ENCODE measurements around the gene CAMK1D.

The CAMK1D gene

DNA sequence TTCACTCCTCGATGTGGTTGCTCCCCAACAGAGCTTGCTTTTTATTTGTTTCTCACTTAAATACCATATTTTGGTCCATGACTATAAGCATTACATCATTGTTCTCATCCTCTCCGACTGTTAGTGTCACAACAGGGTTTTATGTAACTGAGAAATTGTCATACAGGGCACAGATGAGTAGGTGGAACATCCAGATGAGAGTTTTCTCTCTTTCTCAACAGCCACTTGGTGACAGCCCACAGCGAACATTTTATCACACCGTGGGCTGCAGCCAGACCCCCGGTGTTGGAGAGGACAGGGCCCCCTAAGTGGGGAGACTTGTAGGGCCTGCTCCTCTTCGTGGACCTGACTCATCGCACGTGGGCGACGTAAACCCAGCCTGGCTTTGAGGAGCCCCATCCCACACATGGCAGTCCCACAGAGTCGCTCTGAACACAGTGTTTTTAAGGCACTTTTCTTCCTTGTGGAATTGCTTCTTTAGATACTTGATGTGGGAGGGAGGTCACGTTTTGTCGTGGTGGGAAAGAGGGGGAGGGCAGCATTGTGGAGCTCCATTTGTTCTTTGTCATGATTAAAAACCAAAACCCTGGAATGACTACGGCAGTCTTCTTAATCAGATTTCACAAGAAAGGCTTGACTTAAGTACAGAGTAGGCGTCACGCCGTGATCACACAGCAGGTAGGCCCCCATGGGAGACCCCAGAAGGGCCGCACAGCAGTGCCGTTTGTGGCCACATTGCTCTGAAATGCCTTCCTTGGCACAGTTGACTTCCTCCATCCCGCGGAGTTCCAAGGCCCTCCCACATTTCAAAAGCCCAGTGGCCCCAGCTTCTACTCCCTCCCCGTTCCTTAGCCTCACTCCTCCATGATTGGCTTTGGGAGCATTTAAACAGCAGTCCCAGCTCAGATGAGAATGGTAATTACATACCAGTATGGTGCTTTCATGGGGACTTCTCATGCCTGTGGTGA is 431.6 kb downstream of the CAMK1D start:
- peak; percentile 28 to 65 for DNase-seq (ENCODE audit: extremely low read depth in 1 of 2, low read depth in 1 of 2)

DNA sequence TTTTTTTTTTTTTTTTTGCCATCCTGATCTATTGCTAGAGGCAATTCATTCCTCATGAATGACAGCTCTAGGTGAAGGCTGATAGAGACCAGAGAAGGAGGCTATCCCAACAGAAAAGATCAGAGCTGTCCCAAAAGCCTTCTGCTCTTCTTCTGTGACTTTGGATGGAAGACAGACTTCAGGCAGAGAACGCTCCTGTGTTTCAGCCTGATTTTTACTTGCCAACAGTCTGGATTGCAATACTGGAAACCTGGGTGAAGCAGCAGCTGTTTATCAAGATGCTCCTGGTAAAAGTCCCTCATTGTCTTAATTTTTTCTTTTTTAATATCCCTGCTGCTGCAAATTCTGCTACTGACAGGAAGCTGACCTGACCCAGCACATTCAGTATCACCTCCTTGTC is 432.6 kb downstream of the CAMK1D start:
- no peak for DNase-seq (ENCODE audit: extremely low read depth in 1 of 2, low read depth in 1 of 2)

DNA sequence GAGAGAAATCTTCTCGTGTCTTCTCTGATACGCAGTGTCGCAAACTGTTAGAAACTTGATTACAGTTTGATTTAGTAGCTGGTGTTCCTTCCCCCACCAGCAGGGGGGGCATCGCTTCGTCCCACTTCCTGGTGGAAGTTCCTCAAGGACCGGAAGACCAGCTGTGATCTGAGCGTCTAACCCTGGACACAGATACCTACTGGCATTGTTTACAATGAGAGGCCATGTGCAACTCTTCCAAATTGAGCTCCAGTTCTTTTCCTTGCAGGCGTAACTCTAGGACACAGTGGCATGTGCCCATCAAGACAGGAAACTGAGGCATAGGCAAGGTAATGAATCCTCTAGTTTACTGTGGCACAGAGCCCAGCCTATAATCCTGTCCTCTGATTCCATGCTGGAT is 433.2 kb downstream of the CAMK1D start:
- DNase-seq (ENCODE audit: extremely low read depth in 1 of 2, low read depth in 1 of 2) = no peak

DNA sequence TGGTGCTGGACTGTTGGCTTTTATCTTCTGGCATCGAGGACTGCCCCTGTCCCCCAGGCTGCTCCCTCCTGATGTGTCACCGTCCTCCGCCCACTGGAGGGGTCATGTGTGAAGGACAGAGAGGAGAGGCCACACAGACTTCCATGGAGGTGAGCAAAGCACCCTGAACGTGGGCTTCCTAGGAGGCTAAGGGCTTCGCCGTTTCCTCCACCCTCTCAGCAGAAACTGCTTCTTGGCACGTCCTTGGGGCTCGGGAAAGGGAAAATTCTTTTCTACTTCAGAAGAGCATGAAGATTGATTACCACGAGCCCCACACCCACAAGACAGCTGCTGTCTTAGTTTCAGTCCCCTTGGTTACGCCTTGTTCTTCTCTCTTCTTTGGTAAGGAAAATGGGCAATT is 433.9 kb downstream of the CAMK1D start:
- no peak for DNase-seq (ENCODE audit: extremely low read depth in 1 of 2, low read depth in 1 of 2)

DNA sequence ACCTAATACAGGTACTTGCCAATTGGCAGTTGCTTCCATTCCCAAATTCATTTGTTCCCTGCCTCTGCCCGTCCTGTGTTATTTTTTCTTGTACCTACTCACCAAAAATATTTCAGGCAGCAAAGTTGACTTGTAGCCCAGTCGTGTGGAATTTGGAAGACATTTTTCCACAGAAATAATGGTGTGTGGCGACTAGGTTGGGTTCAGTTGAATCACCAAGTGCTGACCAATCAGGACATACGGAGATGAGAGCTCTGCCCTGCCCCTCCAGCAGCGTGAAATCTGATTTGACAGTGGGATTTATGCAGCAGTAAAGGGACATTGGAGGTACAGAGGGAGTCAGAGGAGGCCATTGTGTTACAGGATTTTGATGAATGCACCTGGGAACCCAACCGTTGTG is 435.3 kb downstream of the CAMK1D start:
- DNase-seq (ENCODE audit: extremely low read depth in 1 of 2, low read depth in 1 of 2) = no peak

DNA sequence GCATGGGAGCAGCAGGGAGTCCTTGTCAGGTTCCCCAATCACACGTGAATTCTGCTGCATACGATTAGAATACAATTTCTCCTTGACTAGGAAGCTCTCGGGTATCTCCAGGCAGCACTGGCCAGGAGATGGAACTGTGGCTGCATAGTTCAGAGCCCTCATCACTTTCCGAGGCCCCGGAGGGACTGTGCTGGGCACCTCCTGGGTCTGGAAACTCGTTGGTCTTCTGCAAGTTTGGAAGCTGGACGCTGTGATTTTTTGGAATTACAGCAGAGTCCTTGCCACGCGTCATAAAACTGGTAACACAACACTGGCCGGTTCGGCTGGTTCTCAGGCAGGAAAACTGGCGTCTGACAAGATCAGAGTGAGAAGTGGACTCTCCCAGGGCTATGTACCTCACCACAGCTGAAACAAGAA is 436.1 kb downstream of the CAMK1D start:
- no peak for DNase-seq (ENCODE audit: extremely low read depth in 1 of 2, low read depth in 1 of 2)

DNA sequence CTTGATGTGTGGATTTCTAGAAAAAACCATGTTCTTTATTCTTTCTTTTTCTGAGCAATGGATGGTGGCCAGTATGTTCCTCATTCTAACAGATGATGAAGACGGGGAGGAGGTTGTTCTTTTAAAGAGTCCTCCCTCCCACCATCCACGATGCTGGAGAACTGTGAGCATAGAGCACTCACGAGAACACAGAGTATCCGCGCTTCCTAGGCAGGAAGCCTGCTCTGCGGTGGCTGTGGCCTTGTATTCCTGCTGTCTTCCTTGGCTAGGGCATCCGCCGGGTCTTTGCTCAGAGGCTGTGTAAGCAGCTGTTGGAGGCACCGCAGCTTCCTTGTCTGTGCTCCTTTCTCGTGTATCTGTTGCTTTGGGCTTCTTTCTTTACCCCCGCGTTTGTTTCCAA is 437.9 kb downstream of the CAMK1D start:
- DNase-seq (ENCODE audit: extremely low read depth in 1 of 2, low read depth in 1 of 2) = no peak

DNA sequence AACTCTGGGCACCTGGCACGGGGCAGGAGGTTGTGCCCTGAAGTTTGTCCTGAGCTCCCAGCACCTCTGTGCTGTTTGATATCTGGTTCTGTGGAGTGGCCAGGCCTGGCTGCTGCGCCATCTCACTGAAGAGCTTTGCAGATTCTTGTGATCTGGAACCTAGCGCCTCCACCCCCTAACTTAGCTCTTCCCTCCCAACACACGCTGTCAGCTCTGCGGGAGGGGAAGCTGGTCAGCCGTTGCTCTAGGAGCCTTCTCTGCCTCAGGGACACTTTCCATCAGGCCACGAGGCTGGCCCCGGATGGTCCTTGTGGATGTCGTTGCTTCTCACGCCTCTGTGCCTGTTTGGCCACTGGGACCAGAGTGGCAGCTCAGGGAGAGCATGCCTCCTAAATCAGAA is 438.9 kb downstream of the CAMK1D start:
- no peak for DNase-seq (ENCODE audit: extremely low read depth in 1 of 2, low read depth in 1 of 2)

DNA sequence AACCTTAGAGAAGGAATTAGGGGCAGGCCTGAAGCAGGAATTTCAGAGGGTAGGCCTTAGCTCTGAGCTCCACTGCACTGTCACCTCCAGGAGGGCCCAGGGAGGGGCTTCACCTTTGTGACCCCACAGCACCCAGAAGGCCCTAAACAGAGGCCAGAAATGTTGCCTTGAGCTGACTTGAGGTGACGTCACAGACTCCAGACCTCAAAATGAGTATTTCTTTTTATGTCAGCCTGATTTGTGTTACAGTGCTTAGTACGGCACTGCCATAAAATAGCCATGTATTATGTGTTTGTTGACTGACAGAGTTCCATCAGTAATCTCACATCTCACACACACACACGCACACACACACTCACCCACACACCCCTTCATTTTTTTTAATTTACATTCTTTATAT is 440.9 kb downstream of the CAMK1D start:
- no peak for DNase-seq (ENCODE audit: extremely low read depth in 1 of 2, low read depth in 1 of 2)

DNA sequence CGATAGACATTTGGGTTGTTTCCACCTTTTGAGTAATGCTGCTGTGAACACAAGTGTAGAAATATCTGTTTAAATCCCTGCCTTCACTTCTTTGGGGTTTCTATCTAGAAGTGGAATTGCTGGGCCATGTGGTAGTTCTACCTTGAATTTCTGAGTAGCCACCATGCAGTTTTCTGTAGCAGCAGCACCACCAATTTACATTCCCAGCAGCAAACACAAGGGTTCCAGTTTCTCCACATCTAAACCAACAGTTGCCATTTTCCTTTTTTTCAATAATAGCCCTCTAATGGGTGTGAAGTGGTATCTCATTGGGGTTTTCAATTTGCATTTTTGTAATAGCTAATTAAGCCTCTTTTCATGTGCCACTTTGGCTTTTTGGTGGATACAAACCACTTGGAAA is 442.4 kb downstream of the CAMK1D start:
- DNase-seq (ENCODE audit: extremely low read depth in 1 of 2, low read depth in 1 of 2) = no peak

DNA sequence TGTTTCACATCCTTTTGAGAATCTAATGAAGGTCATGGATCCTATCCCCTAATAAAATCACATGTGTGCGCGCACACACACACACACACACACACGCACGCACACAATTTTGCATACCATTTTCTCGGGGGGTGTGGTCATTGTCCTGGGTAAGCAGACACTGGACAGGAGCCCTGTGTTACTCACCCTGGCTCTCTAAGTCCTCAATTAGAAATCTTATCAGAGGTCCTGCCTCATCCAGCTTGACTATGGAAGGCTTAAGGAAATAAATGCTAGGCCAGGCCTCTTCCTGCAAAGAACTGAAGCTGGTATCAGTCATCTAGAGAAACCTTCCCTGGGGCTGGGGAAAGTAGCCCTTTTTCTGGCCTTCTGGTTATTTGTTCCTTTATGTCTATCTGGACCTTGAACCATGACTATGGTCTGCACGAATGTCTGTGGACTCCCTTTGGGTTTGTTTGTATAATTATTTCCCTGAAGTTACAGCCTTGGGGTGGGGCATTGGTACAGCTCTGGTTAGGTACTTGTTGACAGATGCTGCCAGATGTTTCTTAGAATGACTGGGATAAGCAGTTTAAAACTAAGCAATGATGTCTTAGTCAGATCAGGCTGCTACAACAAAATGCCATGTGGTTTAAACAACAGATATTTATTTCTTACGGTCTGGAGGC is 443.7 kb downstream of the CAMK1D start:
- no peak for DNase-seq (ENCODE audit: extremely low read depth in 1 of 2, low read depth in 1 of 2)

DNA sequence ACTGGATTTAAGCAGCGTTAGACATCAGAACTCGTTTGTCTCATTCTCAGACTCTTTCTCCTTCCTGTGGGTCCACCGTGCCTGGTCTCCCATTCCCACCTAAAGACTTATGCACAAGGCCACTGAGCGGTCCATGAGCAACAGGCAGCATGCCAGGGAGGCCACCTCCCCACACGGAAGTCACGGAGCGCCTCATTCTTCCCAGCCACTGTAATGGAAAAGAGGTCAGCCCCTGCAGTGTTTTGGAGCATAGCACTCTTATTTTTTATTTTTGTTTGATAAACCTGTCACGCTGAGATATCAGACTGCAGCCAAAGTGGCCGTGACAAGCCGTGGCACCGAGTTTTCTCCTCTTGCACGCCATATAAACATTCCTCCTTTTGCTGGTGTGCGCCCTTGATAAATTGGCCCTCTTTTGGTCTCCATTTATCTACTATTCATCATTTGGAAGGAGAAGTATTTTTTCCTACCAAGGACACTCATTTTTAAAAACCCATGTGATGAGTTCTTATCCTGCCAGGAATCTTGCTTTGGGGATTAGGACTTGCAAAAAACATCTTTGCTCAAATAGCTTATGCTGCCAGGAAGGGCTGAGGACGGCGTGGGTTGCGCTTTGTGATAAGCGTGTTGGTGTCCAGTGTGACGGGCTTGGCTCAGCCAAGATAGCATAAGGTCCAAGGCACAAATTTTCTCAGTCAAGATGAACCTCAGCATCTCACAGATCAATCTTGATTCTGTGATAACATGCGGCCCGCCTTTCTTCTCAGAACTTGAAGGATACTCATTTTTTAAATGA is 446.2 kb downstream of the CAMK1D start:
- no peak for DNase-seq (ENCODE audit: extremely low read depth in 1 of 2, low read depth in 1 of 2)

DNA sequence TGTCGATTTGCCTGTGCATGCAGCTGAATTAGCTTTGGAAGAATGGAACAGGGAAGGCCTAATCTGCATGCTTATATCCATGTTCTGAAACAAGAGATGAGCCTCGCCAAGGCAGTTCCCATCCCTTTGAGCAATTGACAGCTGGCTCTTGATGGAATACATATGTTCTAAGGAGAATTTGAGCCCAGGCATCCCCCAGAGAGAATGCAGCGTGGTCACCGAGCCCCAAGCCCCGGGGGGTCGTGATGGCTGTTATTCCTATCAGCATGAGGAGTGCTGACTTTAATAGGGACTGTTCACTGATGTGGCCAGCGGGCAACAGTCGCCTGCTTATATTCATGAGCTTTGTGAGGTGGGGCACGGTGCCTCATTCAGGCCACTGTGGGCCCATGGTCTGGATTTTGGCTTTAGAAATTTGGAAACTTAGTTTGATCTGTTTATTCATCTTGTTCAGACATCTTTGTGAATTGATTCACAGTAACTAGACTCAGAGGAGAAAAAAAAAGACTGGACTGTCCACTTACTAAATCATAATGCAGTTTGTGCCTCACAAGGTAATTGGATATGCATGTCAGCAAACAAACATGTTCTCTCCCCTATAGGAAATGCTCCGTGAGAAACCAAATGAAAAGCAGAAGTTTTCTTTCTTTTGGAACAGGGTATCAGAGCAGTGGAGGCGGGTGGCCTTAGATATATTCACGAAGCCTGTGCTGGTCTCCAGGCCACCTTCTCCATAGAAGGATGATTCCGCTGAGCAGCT is 447.2 kb downstream of the CAMK1D start:
- no peak for DNase-seq (ENCODE audit: extremely low read depth in 1 of 2, low read depth in 1 of 2)

DNA sequence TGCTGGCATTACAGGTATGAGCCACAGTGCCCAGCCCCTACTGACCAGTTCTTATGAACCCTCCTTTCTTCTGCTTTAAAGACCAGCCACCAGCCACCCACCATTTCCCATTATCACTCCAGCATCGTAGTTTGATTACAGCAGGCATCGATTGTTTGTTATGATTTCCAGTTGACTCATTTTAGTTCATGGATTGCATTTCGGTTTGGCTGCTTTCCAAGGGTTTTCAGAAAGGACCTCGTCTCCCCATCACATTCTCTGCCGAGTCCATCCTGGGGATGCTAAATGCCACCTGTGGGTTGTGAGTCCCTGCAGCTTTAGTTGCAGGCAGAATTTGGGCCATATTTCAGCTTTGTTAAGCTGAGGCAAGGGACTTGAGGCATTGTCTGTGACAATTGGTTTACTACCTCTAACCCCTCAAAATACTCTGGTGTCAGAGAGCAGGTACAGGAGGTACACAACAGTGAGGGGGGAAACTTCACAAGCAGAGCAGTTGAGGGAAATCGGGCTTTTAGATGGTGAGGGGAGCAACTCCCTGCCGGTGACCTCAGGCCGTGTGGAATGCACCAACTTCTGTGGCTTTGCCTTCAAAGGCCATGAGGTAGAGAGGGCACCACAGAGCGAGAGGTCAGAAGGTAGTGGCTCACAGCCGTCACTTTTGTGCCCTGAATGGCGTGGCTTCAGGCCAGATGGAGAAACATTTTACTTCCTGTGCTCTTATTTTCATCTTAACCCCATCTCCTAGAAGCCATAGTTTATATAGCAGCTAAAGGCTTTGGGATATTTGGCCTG is 448.3 kb downstream of the CAMK1D start:
- DNase-seq (ENCODE audit: extremely low read depth in 1 of 2, low read depth in 1 of 2) = no peak

DNA sequence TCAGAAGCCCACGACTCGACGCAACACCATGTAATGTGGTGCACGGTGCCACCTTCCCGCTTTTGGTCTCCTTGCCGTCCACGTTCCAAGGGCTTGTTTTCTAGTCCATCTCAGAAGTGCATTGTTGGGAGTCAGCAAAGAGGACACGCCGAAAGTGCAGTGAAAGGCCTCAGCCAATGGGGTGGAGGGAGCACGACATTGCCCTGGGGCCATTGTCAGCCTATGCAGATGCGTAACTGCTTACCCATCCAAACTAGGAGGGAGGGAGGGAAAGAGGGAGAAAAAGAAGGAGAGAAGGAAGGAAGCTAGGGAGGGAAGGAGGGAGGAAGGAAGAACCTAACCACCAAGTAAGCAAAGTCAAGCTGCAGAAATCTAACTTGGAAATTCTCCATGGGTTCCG is 449.8 kb downstream of the CAMK1D start:
- no peak for DNase-seq (ENCODE audit: extremely low read depth in 1 of 2, low read depth in 1 of 2)

DNA sequence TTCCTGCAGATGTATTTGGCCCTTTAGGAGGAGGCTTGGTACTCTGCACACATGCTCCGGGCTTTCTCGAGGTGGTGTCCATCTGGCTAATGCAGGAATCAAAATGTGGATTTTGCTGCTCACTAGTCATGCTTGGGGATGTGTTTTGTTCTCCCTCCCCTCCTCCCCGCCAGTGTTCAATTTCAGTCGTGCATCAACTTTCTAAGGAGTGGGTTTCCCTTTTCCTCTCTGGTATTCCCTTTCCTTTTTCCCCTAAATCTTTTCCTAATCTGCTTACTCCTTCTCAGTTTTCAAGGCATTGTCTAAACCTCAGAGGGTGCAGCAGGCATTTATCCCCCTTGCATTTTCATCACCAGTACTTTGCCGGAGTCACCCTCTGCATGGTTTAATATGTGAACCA is 450.4 kb downstream of the CAMK1D start:
- DNase-seq (ENCODE audit: extremely low read depth in 1 of 2, low read depth in 1 of 2) = no peak

DNA sequence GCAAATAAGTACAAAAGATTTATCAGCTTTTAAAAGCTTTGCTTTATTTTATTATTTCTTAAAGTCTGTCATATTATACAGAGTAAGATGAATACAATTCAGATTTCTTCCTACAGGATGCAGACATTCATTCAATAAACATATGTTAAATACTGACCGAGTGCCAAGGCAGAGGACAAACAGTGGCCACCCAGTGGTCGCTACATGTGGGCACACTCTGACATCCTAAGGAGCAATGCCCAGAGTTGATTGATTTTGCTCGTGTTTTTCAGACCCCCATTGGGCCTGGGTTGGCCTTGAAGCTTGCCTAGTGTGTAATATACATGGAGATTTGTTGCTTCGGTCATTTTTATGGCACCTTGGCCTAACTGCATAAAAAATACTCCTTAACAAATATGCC is 451.0 kb downstream of the CAMK1D start:
- DNase-seq (ENCODE audit: extremely low read depth in 1 of 2, low read depth in 1 of 2) = no peak

DNA sequence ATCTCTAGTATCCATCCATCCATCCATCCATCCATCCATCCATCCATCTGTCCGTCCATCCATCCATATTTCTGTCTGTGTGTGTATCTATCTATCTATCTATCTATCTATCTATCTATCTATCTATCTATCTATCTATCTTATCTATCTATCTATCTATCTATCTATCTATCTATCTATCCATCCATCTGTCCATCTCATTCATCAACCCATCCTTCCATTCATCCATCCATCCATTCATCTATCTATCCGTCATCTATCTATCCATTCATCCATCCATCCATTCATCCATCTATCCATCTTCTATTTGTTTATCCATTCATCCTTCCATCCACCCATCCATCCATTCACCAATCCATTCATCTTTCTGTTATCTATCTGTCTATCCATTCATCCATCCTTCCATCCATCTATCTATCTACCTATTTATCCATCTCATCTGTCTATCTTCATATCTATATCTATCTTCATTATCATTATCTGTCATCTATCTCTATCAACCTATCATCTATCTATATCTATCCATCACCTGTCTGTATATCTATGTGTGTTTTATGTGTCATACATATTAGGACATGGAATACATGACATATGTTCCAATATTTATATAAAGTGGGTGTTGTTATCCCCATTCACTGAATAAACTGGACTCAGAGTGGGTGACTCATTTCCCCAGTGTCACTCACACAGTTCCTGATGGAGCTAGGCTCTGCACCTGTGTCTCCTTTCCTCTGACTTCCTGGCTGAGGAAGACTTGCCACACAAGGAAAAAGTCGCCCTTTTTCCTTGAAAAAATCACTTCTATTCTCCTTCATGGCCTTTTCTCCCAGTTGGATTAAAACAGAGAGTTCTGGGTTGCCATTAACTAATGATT is 452.1 kb downstream of the CAMK1D start:
- no peak for DNase-seq (ENCODE audit: extremely low read depth in 1 of 2, low read depth in 1 of 2)

DNA sequence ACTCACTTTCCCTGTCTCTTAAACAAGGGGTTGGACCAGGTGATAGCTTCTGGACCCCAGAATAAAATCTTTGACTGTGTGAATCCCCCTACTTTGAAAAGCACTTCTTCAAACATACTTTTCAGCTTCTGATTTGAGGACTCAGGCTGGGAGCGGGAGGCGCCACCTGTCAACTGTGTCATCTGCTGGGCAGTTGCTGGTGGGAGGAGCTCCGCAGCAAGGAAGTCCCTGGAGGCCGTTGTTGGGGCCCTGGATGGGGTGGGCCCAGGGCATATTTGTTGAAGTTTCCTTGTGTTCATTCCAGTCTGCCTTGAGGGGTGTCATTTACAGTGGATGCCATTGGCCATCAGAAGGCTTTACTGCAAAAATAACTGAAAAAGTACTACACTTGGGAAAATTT is 454.4 kb downstream of the CAMK1D start:
- DNase-seq (ENCODE audit: extremely low read depth in 1 of 2, low read depth in 1 of 2) = no peak
